Dedifferentiated amniotic fluid mesenchymal stem cell (primary cell): Measurements from ENCODE around the gene KIF1A.
"Not testable (repeated sequence)": the region's sequence is repeated elsewhere in the genome, so short reads cannot be mapped to it uniquely, and the experiment has no call there.

Experiments
- DNase-seq: peaks from one replicate; pipeline ENCODE4 v3.0.0-alpha.2; 2016; ENCODE audit errors: extremely low spot score

KIF1A gene

DNA sequence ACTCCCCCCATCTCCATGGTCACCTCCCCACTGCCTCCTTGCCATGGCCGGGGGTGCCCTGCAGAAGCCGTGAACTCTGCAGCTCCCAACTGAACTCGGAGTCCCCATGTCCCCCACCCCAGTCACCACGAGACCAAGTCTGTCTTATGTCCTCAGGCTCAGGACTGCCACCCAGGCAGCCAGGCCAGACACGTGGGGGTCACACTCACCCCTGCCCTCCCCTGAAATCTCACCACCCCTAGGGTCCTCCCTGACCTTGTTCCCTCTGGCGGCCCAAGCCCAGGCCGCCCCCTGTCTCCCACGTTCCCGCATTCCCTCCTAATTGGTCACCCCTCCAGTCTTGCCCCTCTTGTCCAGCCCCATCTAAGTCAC lies 117.4 kb downstream of the KIF1A start:
- no peak for DNase-seq

DNA sequence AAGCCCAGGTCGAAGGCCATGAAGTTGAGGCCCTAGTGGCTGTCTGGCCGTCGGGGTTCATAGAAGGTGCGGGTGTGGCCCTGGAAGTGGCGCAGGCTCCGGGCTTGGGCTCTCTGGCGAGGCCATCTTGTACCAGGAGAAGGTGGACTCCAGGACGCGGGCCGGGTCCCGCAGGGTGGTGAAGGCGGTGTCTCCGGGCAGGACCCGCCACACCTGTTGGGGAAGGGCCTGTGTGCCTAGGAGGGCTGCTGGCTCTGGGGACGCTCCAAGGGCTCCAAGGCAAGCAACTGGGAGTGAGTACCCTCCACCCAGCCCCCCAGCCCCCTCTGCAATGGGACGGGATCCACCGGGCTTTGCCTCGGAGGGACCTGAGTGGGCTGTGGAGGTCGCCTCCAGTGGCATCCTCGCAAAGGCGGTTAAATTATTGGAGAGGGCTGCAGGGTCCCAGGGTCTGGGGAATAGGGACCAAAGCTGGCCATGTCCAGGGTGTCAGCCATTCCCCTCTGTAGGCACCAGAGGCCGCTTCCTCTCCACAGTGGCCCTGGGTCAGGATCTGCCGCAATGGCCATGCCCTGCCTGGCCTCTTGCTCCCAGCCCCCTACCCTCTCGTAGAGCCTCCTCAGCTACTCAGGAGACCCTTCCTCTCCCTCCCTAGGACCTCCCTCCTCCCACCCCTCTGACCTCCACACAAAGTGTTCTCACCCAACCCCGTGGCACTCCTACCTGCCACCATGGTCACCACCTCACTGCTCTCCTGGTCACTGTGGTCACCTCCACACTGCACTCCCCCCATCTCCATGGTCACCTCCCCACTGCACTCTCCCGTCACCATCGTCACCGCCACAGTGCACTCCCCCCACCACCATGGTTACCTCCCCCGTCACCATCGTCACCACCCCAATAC lies 118.0 kb downstream of the KIF1A start:
- no peak for DNase-seq

DNA sequence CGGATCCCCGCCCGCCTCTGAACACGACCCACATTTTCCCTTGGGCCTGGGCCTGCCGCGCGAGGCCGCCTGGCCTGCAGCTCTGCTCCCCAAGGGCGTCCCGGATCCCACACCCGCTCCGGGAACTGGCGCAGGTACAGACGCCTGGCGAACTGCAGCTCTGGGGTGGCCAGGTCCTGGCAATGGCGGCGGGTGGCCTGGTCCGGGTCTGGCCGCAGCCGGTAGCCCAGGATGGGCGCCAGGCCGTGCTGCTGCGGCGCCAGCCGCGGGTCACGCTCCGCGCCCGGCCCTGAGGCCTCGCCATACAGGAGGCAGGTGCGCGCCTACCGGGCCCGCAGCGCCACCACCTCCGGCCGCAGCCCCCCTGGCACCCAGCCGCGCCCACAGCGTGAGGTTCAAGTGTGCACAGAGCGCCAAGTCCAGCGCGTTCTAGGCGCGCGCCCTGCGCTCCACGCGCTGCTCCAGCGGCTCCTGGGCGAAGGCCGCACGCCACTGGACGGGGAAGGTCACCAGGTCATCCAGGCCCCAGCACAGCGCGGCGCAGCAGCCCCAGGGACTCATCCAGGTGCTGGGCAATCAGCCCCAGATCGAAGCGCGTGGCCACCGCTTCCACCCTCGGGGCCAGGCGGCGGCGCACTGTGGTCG lies 118.8 kb downstream of the KIF1A start:
- DNase-seq, result no peak

DNA sequence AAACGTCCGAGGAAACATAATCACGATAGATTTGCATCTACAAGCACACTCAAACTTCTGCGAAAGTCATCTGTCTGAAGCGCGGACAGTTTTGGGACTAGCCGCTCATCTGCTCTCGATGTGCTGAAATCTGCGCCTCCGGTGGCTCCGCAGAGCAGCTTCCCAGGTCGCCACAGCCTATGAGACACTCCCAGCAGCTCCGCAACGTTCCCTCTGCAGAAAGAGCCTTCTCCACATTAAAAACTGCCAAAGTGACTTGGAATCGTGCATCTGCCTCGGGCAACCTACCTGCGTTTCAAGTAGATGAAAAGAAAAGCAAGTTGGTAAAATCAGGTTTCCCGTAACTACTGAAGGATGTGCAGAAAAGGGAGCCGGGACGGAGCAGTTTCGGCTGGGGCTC lies 119.4 kb downstream of the KIF1A start:
- not testable (repeated sequence) for DNase-seq

DNA sequence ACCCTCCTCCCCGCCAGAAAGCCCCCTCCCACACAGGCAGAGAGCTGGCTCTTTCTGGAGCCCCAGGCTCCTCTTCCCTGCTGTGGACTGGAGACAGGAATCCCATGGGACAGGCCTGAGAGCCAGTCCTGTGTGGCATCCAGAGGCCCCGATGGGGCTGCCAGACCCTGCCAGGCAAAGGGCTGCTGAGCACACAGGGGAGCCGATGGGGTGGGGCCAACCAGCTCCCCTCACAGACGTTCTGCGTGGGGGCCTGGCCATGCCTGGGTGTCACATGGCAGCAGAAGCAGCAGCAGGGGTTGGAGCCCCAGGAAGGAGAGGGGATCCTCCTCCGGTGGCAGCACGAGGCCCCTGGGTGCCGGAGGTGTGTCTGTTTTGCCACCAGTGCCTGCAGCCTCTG lies 120.2 kb downstream of the KIF1A start:
- not testable (repeated sequence) for DNase-seq

DNA sequence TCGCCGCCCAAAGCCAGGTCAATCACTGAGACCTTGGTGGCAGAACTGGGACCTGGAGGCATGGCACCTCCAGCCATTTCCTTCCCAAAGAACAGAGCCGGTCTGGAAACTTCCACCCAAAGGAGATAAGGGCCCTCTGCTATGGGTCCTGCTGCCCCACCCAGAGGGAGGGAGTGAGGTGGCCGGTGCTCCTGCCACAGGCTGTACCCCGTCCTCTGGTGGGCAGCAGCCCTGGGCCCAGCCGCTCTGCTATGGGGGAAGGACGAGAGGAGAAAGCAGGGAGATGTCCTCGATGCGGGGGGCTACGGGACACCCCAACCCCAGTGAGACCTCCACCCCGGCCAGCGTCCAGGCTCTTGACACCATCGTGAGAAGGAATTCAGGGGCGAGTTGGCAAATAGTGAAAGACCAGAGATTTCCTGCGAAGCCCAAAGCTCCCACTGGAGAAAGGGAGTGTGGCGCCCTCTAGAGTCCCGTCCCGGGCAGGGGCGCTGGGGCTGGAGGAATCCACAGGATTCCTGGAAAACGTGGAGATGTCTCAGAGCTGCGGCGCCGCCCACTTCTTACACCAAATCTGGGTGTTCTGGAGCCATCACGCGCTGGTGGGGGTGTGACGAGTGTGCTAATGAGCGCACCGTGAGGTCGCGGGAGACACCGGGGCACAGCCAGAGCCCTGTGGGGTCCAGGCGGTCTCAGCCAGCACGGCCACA lies 121.0 kb downstream of the KIF1A start:
- not testable (repeated sequence) for DNase-seq

DNA sequence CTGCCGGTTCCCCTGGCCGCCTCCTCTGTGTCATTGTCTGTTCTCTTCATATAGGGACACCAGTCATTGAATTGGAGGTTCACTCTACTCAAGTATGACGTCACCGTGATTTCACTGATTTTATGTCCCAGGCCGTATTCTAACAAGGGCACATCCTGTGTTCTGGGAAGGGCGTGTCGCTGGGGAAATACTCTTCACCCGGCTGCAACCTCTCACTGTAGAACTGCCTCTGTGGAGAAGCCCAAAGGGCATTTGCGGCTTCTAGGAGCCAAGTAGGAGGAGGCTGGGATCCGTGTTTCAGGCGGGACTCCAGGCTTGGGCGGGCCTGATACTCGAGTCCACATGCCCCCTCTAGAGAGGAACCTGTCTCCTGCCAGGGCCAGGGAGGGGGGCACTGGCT lies 123.5 kb downstream of the KIF1A start:
- not testable (repeated sequence) for DNase-seq

DNA sequence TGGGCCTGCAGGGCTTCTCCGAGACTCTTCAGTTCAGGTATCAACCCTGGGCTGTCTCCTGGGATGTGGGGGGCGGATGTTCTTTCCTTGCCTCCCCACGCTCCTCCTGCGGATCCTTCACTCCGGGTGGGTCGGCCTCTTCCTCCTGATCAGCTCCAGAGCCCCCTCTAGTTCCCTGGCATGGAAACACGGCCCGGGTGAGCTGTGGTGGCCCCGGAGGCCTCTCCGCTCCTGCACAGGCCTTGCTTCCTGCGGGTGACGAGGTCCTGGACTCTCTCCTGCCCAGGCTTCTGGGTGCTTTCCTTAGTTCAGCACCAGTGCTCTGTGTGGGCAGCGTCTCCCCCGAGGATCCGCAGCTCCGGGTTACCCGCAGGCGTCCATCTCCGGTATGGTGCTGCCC lies 124.4 kb downstream of the KIF1A start:
- DNase-seq, result not testable (repeated sequence)

DNA sequence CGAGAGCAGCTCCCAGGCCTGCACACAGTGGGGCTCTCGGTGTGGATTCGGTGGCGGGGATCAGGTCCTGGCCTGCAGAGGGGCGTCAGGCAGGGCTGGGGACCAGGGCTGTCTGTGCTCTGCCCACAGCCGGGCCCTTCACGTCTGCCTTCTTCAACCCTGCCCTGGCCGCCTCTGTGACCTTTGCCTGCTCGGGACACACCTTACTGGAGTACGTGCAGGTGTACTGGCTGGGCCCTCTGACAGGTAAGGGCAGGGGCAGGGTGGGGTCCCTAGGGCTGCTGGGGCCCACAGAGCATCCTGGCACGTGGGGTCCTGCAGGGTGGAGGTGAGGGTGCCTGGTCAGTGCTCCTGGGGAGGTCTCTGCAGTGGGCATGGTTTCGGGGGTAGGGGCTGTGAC lies 125.7 kb downstream of the KIF1A start:
- not testable (repeated sequence) for DNase-seq

DNA sequence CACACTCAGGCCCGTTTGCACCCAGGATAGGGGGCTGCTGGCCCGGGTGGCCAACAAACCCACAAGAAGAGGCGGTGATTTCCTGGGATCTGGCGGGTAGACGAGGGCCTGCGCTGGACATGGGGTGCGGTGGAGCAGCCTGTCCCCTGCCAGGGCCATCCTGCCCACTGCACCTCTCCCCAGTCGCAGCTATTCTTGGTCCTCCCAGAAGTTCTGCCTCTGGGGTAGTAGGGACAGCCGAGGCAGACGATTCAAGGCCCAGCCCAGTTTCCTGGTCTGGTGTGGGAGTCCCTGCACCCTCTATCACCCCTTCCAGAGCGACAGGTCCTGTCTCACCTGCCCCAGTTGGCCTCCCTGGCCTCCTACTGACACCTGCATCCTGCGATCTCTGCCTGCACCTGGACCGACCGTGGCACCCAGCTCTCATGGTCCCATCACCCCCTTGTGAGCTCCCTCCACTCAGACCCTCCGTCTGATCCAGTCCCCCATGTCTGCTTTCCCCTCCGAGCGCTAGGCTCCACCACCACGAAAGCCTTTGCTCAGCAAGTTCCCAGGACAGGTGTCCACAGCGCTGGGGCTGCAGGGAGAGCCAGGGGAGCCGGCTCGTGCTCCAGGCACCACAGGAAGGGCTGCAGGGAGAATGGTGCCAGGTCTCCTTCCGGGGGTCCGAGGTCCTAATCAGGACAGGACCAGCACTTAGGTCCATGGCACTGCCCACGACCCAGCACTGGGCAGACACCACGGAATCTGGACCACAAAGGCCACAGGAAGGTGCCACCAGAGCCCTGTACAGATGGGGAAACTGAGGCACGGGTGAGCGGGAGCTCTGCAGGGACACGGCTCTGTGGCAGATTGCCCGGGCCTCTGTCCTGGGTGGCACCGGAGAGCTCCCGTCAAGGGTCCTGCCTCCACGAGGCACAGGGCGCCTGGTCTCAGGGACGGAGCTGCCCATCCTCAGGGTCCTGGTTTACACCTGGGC lies 127.1 kb downstream of the KIF1A start:
- not testable (repeated sequence) for DNase-seq

DNA sequence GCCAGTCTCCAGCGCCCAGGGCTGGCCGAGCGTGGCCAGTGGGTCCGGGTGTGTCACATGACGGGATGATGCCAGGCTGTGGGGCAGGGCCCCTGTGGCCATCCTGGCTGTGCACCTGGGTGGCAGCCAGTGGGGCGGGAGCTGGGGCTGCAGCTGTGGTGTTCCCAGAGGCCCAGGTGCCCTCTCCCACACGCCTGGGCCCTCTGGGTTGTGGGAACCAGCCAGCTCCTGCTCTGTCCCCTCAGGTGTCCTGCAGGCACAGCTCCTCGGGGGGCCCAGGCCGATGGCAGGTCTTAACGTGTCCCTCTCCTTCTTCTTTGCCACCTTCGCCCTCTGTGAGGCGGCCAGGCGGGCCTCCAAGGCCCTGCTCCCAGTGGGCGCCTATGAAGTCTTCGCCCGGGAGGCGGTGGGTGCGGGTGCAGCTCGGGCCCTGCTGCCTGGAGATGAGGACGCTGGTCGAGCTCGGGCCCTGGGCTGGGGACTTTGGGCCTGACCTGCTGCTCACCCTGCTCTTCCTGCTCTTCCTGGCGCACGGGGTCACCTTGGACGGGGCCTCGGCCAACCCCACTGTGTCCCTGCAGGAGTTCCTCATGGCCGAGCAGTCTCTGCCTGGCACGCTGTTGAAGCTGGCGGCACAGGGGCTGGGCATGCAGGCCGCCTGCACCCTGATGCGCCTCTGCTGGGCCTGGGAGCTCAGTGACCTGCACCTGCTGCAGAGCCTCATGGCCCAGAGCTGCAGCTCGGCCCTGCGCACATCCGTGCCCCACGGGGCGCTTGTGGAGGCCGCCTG lies 128.2 kb downstream of the KIF1A start, which contains the start of gene AQP12A:
Gene AQP12A, plus strand, starts transcription at position 236 of the 790 bp plus-strand sequence. Its CDS starts 48 bp downstream, at position 284.
- DNase-seq, result not testable (repeated sequence)

DNA sequence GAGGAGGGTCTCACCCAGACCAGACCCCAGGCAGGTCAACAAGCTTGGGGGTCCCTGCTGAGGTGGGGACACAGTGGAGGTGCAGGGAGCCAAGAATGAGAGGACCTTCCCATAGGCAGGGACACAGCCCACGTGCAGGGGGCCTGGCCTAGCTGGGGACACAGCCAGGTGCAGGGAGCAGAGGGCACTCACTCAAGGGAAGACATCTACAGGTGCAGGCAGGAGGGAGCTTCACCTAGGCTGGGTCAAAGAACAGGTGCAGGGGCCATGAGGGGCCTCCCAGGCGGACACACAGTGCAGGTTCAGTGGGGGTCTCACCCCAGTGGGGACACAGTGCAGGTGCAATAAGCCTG lies 129.0 kb downstream of the KIF1A start:
- DNase-seq, result not testable (repeated sequence)

DNA sequence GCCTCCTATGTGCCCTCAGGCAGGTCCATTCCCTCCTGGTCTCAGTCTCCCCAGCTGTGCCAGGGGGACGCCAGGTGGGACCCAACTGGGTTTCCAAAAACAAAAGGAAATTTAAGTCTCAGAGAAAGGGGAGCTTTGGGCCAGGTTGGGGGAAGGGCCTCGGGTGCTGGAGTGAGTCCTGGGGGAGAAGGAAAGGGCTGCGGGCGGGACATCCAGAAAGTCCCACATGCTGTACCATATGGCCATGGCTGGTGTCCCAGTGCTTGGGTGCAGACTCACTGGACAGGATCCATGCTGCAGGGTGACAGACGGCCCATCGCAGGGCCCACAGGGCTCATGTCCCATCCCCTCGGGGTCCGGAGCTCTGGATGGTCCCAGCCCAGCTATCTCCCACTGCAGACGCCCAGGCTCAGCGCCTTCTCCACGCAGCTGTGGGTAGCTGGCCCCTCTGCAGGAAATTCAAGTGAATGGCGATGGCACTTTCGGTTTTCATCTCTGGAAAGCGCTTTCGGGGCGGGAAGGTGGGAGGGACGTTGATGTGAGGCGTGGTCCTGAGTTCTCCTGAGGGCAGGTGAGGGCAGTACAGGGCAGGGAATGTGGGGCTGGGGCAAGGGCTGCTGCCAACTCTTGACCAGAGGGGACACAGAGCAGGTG lies 129.5 kb downstream of the KIF1A start:
- DNase-seq, result not testable (repeated sequence)

DNA sequence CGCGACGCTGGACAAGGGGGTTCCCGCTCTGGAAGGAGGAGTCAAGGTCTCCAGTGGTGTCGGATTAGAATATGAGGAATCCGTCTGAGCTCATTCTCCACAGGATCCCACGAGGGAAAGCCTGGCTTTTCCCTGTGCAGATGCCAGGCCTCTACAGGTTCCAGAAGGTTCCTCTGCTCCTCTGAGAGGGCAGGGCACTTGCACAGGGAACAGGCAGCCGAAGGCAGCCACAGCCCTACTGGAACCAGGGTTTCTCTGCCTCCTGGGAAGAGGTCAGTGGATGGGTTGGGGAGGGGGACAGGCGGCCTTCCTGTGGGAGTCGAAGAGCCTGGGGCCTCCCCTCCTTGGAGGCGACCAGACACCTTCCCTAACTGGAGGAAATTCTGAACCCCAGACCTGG lies 130.0 kb downstream of the KIF1A start:
- no peak for DNase-seq

DNA sequence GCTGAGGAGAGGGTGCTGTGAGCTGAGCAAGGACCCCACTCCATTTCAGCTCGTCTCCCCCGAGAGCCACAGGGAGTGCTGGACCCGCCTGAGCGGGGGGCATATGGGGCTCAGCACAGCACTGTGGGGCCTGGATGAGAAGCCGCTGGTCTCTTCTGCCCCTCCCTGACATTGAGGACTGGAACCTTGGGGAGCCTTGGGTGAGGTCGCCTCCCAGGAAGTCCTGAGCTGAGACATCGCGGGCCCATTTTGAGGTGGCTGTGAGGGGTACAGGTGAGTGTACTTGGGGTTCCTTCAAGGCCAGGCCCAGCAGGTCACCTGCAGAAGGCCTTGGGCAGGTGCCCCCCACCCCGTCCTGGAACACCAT lies 131.5 kb downstream of the KIF1A start:
- DNase-seq, result no peak

DNA sequence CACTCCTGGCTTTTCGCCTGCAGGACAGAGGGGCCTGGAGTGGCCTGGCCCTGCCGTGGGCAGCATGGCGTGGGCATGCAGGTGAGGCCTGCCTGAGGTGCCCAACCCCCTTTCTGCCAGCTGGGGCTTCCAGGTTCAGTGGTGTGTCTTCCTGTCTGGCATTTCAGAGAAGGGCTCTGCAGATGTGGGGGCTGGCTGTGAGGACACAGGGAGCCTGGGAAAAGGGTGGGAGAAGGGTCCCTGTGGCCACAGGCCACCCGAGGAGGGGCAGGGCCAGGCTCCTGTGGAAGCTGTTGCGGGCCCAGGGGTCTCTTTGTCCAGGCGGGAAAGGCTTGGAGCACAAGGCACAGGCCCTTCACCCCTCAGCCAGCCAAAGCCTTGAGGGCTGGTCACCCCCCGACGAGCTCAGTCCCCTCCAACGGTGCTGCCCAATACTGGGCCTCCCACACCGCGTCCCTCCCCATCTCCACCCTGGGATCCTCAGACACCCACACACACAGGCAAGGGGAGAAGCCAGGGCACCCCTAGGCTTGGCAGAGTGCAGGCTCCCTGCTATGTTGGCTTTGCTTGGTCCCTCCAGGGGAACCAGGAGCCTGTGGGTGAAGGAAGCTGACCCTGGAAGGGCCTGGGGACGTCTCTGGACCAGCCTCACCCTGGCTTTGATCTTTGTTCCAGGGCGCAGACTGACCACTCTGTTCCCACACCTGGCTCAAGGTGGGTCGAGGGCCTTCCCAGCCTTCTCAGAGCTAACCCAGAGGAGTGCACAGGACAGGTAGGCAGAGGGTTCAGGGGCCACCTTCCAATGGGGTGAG lies 132.1 kb downstream of the KIF1A start:
- no peak for DNase-seq

DNA sequence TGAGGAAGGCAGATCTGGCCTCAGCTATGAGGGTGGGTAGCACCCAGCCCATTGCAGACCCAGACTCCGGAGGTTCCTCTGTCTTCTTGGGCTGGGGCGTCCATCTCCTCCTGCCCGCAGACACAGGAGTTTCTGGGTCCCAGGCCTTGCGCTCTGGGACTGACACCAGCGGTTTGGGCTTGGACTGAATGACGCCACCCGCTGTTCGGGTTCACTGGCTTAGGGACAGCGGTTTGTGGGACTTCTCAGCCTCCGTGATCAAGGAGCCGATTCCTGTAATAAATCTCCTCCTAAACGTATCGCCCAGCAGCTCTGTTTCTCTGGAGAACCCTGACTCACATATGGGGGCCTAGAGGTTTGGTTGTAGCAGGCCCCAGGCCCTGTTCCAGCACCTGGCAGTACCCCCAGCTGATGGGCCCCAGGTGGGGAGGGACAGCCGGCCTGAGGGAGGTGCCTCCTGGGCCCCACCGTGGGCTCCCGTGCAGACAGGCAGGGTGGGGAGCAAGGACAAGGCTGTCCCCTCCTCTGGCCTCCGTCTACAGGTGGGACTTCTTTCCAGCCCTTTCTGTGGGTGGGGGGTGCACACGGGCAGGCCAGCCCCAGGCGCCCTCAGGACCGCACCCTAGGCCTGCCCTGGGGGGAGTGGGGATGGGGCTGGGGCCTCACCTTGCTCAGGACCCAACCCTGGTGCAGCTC lies 132.8 kb downstream of the KIF1A start:
- no peak for DNase-seq

DNA sequence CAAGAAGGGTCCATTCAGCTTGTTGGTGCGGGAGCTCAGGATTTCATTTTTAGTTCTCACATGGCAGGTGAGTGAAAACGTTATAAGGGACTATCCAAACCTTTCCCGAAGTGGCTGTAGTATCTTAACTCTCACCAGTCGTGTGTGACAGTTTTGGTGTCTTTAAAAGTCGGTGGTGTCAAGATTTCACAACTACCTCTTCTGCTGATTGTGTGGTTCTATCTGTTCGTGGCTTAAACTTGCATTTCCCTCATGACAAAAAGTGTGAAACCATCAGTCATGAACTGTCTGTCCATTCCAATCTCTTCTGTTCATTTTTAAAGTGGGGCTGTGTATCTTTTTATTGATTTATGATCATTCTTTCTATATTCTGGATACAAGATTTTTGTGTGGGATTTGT lies 133.6 kb downstream of the KIF1A start:
- DNase-seq, result no peak
